CD14-positive monocyte (primary cell): ENCODE results near the gene PRM3. TPM values are rescaled to one million over a fixed set of nuclear protein-coding genes. Genes with fewer than 3 reads are reported as not detected.

Experiments
- DNase-seq, 3 donors: peaks; one replicate each; pipeline ENCODE4 v3.0.0-alpha.2; 2011 to 2022
- H2AFZ ChIP-seq: 2 replicates; pipeline ENCODE4 v1.6.0; 2012; ENCODE audit warnings: mild to moderate bottlenecking, low read depth, low read length, inconsistent platforms; ENCODE audit not compliant: insufficient read depth, poor library complexity, severe bottlenecking
- H3K27ac ChIP-seq, 2 donors: 1 replicate in 1 of 2; 2 replicates in 1 of 2; pipeline ENCODE4 v1.5.1; 2012 to 2013; ENCODE audit warnings: low read length in 2 of 2, control low read depth in 1 of 2, inconsistent platforms in 1 of 2, low read depth in 1 of 2, mild to moderate bottlenecking in 1 of 2
- H3K27me3 ChIP-seq, 2 donors: one replicate each; pipeline versions ENCODE4 v1.6.0 to v1.6.1; 2011 to 2013; ENCODE audit warnings: low read length in 2 of 2; ENCODE audit not compliant: control insufficient read depth in 2 of 2, insufficient read depth in 2 of 2
- H3K36me3 ChIP-seq, 2 donors: replicated peaks in 1 of 2; 1 replicate in 1 of 2; 2 replicates in 1 of 2; pipeline versions ENCODE4 v1.5.1 to v1.6.1; 2012 to 2013; ENCODE audit warnings: low read length in 2 of 2, control low read depth in 1 of 2, inconsistent platforms in 1 of 2, mild to moderate bottlenecking in 1 of 2; ENCODE audit not compliant: insufficient read depth in 2 of 2, control insufficient read depth in 1 of 2
- H3K4me1 ChIP-seq, 2 donors: 1 replicate in 1 of 2; 2 replicates in 1 of 2; pipeline versions ENCODE4 v1.5.1 to v1.6.1; 2012 to 2013; ENCODE audit warnings: low read length in 2 of 2, control low read depth in 1 of 2, inconsistent platforms in 1 of 2, mild to moderate bottlenecking in 1 of 2, moderate library complexity in 1 of 2; ENCODE audit not compliant: insufficient read depth in 2 of 2, control insufficient read depth in 1 of 2
- H3K4me2 ChIP-seq: replicated peaks from 2 replicates; pipeline ENCODE3; 2012; ENCODE audit warnings: low read length, moderate library complexity, mild to moderate bottlenecking; ENCODE audit not compliant: poor library complexity, severe bottlenecking; ENCODE audit errors: extremely low read depth
- H3K4me3 ChIP-seq, 3 experiments: fragments of 200-600 bp in 1 of 3; sonication (generic) in 1 of 3; replicated peaks in 1 of 3; 1 replicate in 2 of 3; 2 replicates in 1 of 3; pipeline ENCODE4 v1.5.1; 2011 to 2013; ENCODE audit warnings: low read length in 3 of 3, mild to moderate bottlenecking in 3 of 3, control low read depth in 2 of 3, low read depth in 2 of 3, inconsistent platforms in 1 of 3, moderate library complexity in 1 of 3
- H3K79me2 ChIP-seq: 2 replicates; pipeline ENCODE4 v1.6.0; 2012; ENCODE audit warnings: mild to moderate bottlenecking, control low read depth, inconsistent platforms, low read length, moderate library complexity; ENCODE audit not compliant: insufficient read depth
- H3K9ac ChIP-seq: 2 replicates; pipeline ENCODE4 v1.6.0; 2017; ENCODE audit warnings: low read length, mild to moderate bottlenecking; ENCODE audit not compliant: insufficient read depth, poor library complexity, severe bottlenecking
- H3K9me3 ChIP-seq, 2 donors: replicated peaks in 1 of 2; 1 replicate in 1 of 2; 2 replicates in 1 of 2; pipeline versions ENCODE4 v1.5.1 to v1.6.1; 2012 to 2013; ENCODE audit warnings: low read length in 2 of 2, control low read depth in 1 of 2; ENCODE audit not compliant: control insufficient read depth in 1 of 2, insufficient read depth in 1 of 2
- H4K20me1 ChIP-seq: 2 replicates; pipeline ENCODE4 v1.6.0; 2012; ENCODE audit warnings: mild to moderate bottlenecking, low read length, control low read depth, moderate library complexity; ENCODE audit not compliant: insufficient read depth
- H3K27ac Mint-ChIP-seq, 7 donors: one replicate each; pipeline ENCODE4 v1.8.0; 2020; ENCODE audit warnings: mild to moderate bottlenecking in 7 of 7, mixed read lengths in 7 of 7, moderate library complexity in 6 of 7, inconsistent platforms in 2 of 7
- H3K27me3 Mint-ChIP-seq, 3 donors: one replicate each; pipeline ENCODE4 v1.8.0; 2021 to 2022; ENCODE audit warnings: low read depth in 3 of 3, mild to moderate bottlenecking in 3 of 3, mixed read lengths in 3 of 3, moderate library complexity in 3 of 3, inconsistent platforms in 1 of 3
- H3K36me3 Mint-ChIP-seq, 2 donors: one replicate each; pipeline ENCODE4 v1.8.0; 2020; ENCODE audit warnings: mixed read lengths in 2 of 2, inconsistent platforms in 1 of 2, mild to moderate bottlenecking in 1 of 2
- H3K4me1 Mint-ChIP-seq: one replicate; pipeline ENCODE4 v1.8.0; 2020; ENCODE audit warnings: mild to moderate bottlenecking, mixed read lengths
- H3K4me3 Mint-ChIP-seq, 2 donors: one replicate each; pipeline ENCODE4 v1.8.0; 2020; ENCODE audit warnings: mild to moderate bottlenecking in 2 of 2, mixed read lengths in 2 of 2, moderate library complexity in 1 of 2
- H3K9me3 Mint-ChIP-seq, 7 donors: one replicate each; pipeline ENCODE4 v1.8.0; 2020 to 2022; ENCODE audit warnings: mixed read lengths in 7 of 7, mild to moderate bottlenecking in 6 of 7, moderate library complexity in 6 of 7, inconsistent platforms in 2 of 7
- WGBS: methylation state at CpG from one replicate; pipeline ENCODE4 v1.1.5; 2013; ENCODE audit warnings: missing lambda C conversion rate; ENCODE audit not compliant: insufficient coverage; 5-methylcytosine and 5-hydroxymethylcytosine counted together
- intact Hi-C, 2 donors: fragments of 100-400 bp; cut with micrococcal nuclease; formaldehyde crosslinking; loops; one replicate each; pipeline versions ENCODE4 v1.15.0 to v1.15.1; 2023
- polyA plus RNA-seq, 3 donors: library from polyadenylated mRNA; depleted of rRNA in 1 of 3; unstranded in 2 of 3; stranded (reverse) in 1 of 3; fragments of 300-500 nt in 2 of 3; fragments of >200 nt in 1 of 3; fragmentation: Illumina TruSeq in 2 of 3; gene quantifications; 1 replicate in 2 of 3; 2 replicates in 1 of 3; pipeline ENCODE4 v1.2.3, GENCODE V29; 2012 to 2021
- TF ChIP-seq, protein P1 (sequence below): fragments of 200-600 bp; IDR thresholded peaks from one replicate; pipeline ENCODE4 v1.8.0; 2022; ENCODE audit warnings: antibody characterized with exemption, mild to moderate bottlenecking

PRM3 gene
- polyA plus RNA-seq, 3 donors, result not detected

DNA sequence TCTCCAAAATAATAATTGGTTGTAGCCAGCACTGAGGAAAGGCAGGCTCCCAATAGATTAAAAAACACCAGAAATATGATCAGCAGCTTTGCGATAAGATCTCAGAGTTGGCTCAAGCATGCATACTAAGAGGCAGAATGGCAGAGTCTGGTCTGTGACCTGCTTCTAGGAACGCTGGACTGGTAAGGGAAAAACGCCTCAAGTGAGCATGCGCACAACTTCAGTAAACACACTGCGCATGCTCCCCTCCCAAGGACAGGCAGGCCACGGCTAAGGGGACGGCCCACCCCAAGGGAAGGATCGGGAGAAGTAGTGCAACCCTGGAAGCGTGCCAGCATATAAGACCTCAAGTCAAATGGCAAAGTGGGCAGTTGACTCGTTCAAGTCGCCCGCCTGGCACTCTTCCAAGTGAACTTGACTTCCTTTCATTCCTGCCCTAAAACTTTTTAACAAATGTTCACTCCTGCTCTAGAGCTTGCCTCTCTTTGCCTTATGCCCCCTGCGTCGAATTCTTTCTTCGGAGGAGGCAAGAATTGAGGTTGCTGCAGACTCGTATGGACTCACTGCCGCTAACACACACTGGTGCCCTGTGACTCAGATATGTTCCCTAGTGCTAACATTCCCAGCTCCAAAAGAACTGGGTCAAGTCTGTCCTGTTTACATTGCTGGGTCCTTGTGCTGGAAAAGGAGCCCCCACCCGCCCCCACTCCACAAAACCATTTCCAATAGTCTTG is 30.1 kb upstream of the PRM3 start:
- H3K4me3 Mint-ChIP-seq, result peak overlapping the region in 1 of 2 donors; percentile 68
- Histone ChIP-seq H3K27me3 (peaks cover 0 to 3% of the 10 kb centered on the region in 2 donors), H3K4me2 (no peak overlapping the region), H3K79me2 (no peaks in the 10 kb centered on the region), H3K27ac (no peak overlapping the region), H2AFZ (no peak overlapping the region), H4K20me1 (no peaks in the 10 kb centered on the region), H3K9ac (no peak overlapping the region), H3K4me3 (no peak overlapping the region), H3K36me3 (no peaks in the 10 kb centered on the region), H3K4me1 (peaks cover 38 to 40% of the 10 kb centered on the region in 2 donors), H3K9me3 (no peaks in the 10 kb centered on the region)
- WGBS, result 77% methylated on average over 18 of the region's 18 CpGs
- H3K4me1 Mint-ChIP-seq, result peaks cover 41% of the 10 kb centered on the region
- TF ChIP-seq, protein P1, sequence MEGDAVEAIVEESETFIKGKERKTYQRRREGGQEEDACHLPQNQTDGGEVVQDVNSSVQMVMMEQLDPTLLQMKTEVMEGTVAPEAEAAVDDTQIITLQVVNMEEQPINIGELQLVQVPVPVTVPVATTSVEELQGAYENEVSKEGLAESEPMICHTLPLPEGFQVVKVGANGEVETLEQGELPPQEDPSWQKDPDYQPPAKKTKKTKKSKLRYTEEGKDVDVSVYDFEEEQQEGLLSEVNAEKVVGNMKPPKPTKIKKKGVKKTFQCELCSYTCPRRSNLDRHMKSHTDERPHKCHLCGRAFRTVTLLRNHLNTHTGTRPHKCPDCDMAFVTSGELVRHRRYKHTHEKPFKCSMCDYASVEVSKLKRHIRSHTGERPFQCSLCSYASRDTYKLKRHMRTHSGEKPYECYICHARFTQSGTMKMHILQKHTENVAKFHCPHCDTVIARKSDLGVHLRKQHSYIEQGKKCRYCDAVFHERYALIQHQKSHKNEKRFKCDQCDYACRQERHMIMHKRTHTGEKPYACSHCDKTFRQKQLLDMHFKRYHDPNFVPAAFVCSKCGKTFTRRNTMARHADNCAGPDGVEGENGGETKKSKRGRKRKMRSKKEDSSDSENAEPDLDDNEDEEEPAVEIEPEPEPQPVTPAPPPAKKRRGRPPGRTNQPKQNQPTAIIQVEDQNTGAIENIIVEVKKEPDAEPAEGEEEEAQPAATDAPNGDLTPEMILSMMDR, result no peak
- DNase-seq, result no peak
- intact Hi-C loops, result no loop called here
- peaks cover 2 to 22% (median 21%) of the 10 kb centered on the region in 3 donors for H3K27me3 Mint-ChIP-seq
- H3K36me3 Mint-ChIP-seq, result no peaks in the 10 kb centered on the region
- H3K9me3 Mint-ChIP-seq, result peaks cover 0 to 2% (median 0%) of the 10 kb centered on the region in 7 donors
- peak overlapping the region in 1 of 7 donors; percentile 54 for H3K27ac Mint-ChIP-seq

DNA sequence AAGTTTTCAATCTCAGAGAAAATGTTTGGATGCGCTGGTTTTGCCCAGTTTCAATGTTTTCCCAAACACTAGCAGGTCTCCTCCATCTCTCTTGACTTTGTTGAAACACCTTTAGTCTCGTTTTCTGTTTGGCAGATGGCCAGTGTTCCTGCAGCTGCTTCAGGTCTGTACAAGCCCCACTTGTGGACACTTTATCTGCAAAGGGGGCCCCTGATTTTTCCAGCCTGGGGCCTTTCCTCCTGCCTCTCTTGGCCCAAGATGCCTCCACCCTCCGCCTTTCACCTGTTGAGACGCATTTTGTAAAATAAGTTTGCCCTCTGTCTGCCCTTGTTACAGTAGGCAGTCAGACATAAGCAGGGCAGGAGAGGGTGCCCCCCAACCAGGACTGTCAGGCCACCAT is 29.5 kb upstream of the PRM3 start:
- H3K27ac ChIP-seq, result no peak overlapping the region
- no peak for DNase-seq
- peaks cover 32 to 36% of the 10 kb centered on the region in 2 donors for H3K4me1 ChIP-seq
- H3K9me3 ChIP-seq, result no peaks in the 10 kb centered on the region
- H3K9ac ChIP-seq, result no peak overlapping the region
- H4K20me1 ChIP-seq, result no peaks in the 10 kb centered on the region
- H3K4me3 Mint-ChIP-seq, result peak overlapping the region in 1 of 2 donors; percentile 26
- H3K9me3 Mint-ChIP-seq, result peaks cover 0 to 2% (median 0%) of the 10 kb centered on the region in 7 donors
- intact Hi-C loops, result no loop called here
- no peak overlapping the region for H3K27ac Mint-ChIP-seq
- no peaks in the 10 kb centered on the region for H3K79me2 ChIP-seq
- H3K4me3 ChIP-seq, result no peak overlapping the region
- TF ChIP-seq, protein P1, result no peak
- WGBS, result 94% methylated on average over 3 of the region's 4 CpGs
- peaks cover 37% of the 10 kb centered on the region for H3K4me1 Mint-ChIP-seq
- H3K27me3 Mint-ChIP-seq, result peaks cover 3 to 24% (median 21%) of the 10 kb centered on the region in 3 donors
- no peaks in the 10 kb centered on the region for H3K36me3 Mint-ChIP-seq
- peaks cover 0 to 3% of the 10 kb centered on the region in 2 donors for H3K27me3 ChIP-seq
- H3K4me2 ChIP-seq, result no peak overlapping the region
- no peak overlapping the region for H2AFZ ChIP-seq
- no peaks in the 10 kb centered on the region for H3K36me3 ChIP-seq
